HepG2 (cell line): ENCODE measurements around the gene TMCC2. TPM values are rescaled to one million over a fixed set of nuclear protein-coding genes. Genes with fewer than 3 reads are reported as not detected.

Experiments used
- ATAC-seq: fragments of 200-7000 bp; cut with Tn5 transposase; 3 replicates; pipeline ENCODE4 v1.9.1; 2020; ENCODE audit warnings: mild to moderate bottlenecking, moderate library complexity
- BruUV-seq: library from RNA; stranded (reverse); fragments of 400-500 nt; replicated peaks from 2 replicates; lab custom pipeline; 2021; lab: Mats Ljungman, UMichigan
- CTCF ChIA-PET: fragments of 300-600 bp; formaldehyde crosslinking; extraction: SDS; loops from one replicate; lab custom pipeline; 2021; ENCODE audit warnings: low total read pairs, inconsistent platforms, low intra/inter-chr PET ratio; lab: Yijun Ruan, JAX
- POLR2A ChIA-PET: fragments of 350-600 bp; sonication (Branson Sonifier 250); formaldehyde crosslinking; loops from one replicate; lab custom pipeline; 2020; ENCODE audit warnings: antibody characterized with exemption, inconsistent platforms; lab: Yijun Ruan, JAX
- DNase-seq: peaks from one replicate; pipeline ENCODE4 v3.0.0-alpha.2; 2015; ENCODE audit warnings: low spot score
- FAIRE-seq: peaks from 3 replicates; lab custom pipeline; 2011; peaks lifted over from hg19 to GRCh38; lab: Jason Lieb, UNC
- H2AFZ ChIP-seq: one replicate; pipeline ENCODE4 v1.6.1; 2011; ENCODE audit warnings: low read length, inconsistent platforms
- H3K27ac ChIP-seq: fragments of 300-600 bp; 3 replicates; pipeline ENCODE4 v1.8.0; 2011; ENCODE audit warnings: mixed run types, mild to moderate bottlenecking, mixed read lengths, low read length, inconsistent platforms; ENCODE audit not compliant: insufficient read depth; ENCODE audit errors: extremely low read length
- H3K27me3 ChIP-seq, 2 experiments: fragments of 200-600 bp in 1 of 2; 2 replicates in 1 of 2; 3 replicates in 1 of 2; pipeline versions ENCODE4 v1.6.0 to v1.8.0; 2011; ENCODE audit warnings: low read length in 2 of 2, mild to moderate bottlenecking in 2 of 2, moderate library complexity in 2 of 2, inconsistent platforms in 1 of 2; ENCODE audit not compliant: insufficient read depth in 2 of 2, control insufficient read depth in 1 of 2
- H3K36me3 ChIP-seq, 2 experiments: fragments of 200-600 bp in 1 of 2; replicated peaks in 1 of 2; 2 replicates in 1 of 2; 3 replicates in 1 of 2; pipeline versions ENCODE4 v1.5.1 to v1.8.0; 2011; ENCODE audit warnings: low read length in 2 of 2, inconsistent platforms in 1 of 2; ENCODE audit not compliant: insufficient read depth in 2 of 2, control insufficient read depth in 1 of 2
- H3K4me1 ChIP-seq: 2 replicates; pipeline ENCODE4 v1.5.1; 2012; ENCODE audit warnings: low read length, inconsistent platforms; ENCODE audit not compliant: insufficient read depth
- H3K4me2 ChIP-seq: 2 replicates; pipeline ENCODE4 v1.6.0; 2011; ENCODE audit warnings: low read depth, low read length, inconsistent platforms
- H3K4me3 ChIP-seq, 3 experiments: fragments of 200-600 bp in 1 of 3; sonication (generic), shearing (Covaris generic) in 1 of 3; replicated peaks in 1 of 3; 2 replicates each; pipeline ENCODE4 v1.5.1; 2011 to 2016; ENCODE audit warnings: low read length in 3 of 3, inconsistent platforms in 2 of 3, low read depth in 2 of 3, mild to moderate bottlenecking in 2 of 3, control low read depth in 1 of 3, mixed read lengths in 1 of 3; ENCODE audit not compliant: insufficient read depth in 1 of 3
- H3K79me2 ChIP-seq: one replicate; pipeline ENCODE4 v1.6.1; 2011; ENCODE audit warnings: low read length, inconsistent platforms; ENCODE audit not compliant: insufficient read depth
- H3K9ac ChIP-seq: 2 replicates; pipeline ENCODE4 v1.6.0; 2011; ENCODE audit warnings: mild to moderate bottlenecking, low read depth, low read length, inconsistent platforms; ENCODE audit not compliant: insufficient read depth
- H3K9me3 ChIP-seq: 2 replicates; pipeline ENCODE4 v1.5.1; 2012; ENCODE audit warnings: mild to moderate bottlenecking, low read length
- H4K20me1 ChIP-seq: 2 replicates; pipeline ENCODE4 v1.6.0; 2011; ENCODE audit warnings: inconsistent platforms, mild to moderate bottlenecking, low read length, moderate library complexity; ENCODE audit not compliant: insufficient read depth
- ARNTL ChIP-seq: sonication (generic); formaldehyde crosslinking; IDR thresholded peaks from 2 replicates; pipeline ENCODE4 v1.4.0; 2020; ENCODE audit warnings: mild to moderate bottlenecking, missing genetic modification reagents
- CEBPG ChIP-seq: IDR thresholded peaks from 2 replicates; pipeline ENCODE4 v1.6.1; 2016
- ESRRA ChIP-seq: sonication (generic); formaldehyde crosslinking; IDR thresholded peaks from 2 replicates; pipeline ENCODE4 v1.5.1; 2020; ENCODE audit warnings: mild to moderate bottlenecking, low read depth, missing genetic modification reagents
- MEIS2 ChIP-seq: sonication (generic); formaldehyde crosslinking; IDR thresholded peaks from 2 replicates; pipeline ENCODE4 v1.9.0; 2021; ENCODE audit warnings: mild to moderate bottlenecking, missing genetic modification reagents
- NCOA1 ChIP-seq: sonication (generic); formaldehyde crosslinking; IDR thresholded peaks from 2 replicates; pipeline ENCODE4 v1.9.0; 2021; ENCODE audit warnings: missing genetic modification reagents
- RNF2 ChIP-seq: fragments of 450-650 bp; conservative IDR thresholded peaks from 2 replicates; pipeline ENCODE4 v1.6.1; 2016; ENCODE audit warnings: low read depth
- SAFB2 ChIP-seq: sonication (generic); formaldehyde crosslinking; IDR thresholded peaks from 2 replicates; pipeline ENCODE4 v1.5.1; 2020; ENCODE audit warnings: missing genetic modification reagents, low read depth, mild to moderate bottlenecking, borderline replicate concordance
- SETDB1 ChIP-seq: sonication (generic); formaldehyde crosslinking; IDR thresholded peaks from 2 replicates; pipeline ENCODE4 v1.5.1; 2020; ENCODE audit warnings: missing genetic modification reagents, mild to moderate bottlenecking, borderline replicate concordance
- SMARCE1 ChIP-seq: fragments of 450-650 bp; IDR thresholded peaks from 2 replicates; pipeline ENCODE4 v1.6.1; 2017; ENCODE audit warnings: borderline replicate concordance
- THYN1 ChIP-seq: sonication (generic); formaldehyde crosslinking; IDR thresholded peaks from 2 replicates; pipeline ENCODE4 v1.8.1; 2023; ENCODE audit warnings: low read depth, mild to moderate bottlenecking, moderate library complexity, missing genetic modification reagents, borderline replicate concordance
- ZNF160 ChIP-seq: sonication (generic); formaldehyde crosslinking; IDR thresholded peaks from 2 replicates; pipeline ENCODE4 v1.8.0; 2022; ENCODE audit warnings: mild to moderate bottlenecking, inconsistent platforms, missing genetic modification reagents
- ZNF33B ChIP-seq: sonication (generic); formaldehyde crosslinking; IDR thresholded peaks from 2 replicates; pipeline ENCODE4 v1.5.1; 2020; ENCODE audit warnings: mild to moderate bottlenecking, missing genetic modification reagents
- ZNF737 ChIP-seq: sonication (generic); formaldehyde crosslinking; IDR thresholded peaks from 2 replicates; pipeline ENCODE4 v1.5.0; 2020; ENCODE audit warnings: missing genetic modification reagents, mild to moderate bottlenecking, borderline replicate concordance
- ZNF766 ChIP-seq: sonication (generic); formaldehyde crosslinking; IDR thresholded peaks from 2 replicates; pipeline ENCODE4 v1.5.0; 2020; ENCODE audit warnings: missing genetic modification reagents, borderline replicate concordance
- WGBS: methylation state at CpG from one replicate; pipeline ENCODE4 v1.1.6; 2017; ENCODE audit warnings: low lambda C conversion rate; 5-methylcytosine and 5-hydroxymethylcytosine counted together
- in situ Hi-C: cut with HindIII; loops from 2 replicates; pipeline ENCODE4 v1.10.0; 2017; ENCODE audit warnings: low pct_unique_long_range_greater_than_20kb; ENCODE audit not compliant: extremely low pct_ligation_motif_present
- intact Hi-C: fragments of 100-400 bp; cut with micrococcal nuclease; formaldehyde crosslinking; loops from one replicate; pipeline ENCODE4 v1.10.0; 2022; ENCODE audit not compliant: unreplicated experiment
- polyA plus RNA-seq, 8 experiments: library from polyadenylated mRNA; depleted of rRNA in 3 of 8; stranded (reverse) in 7 of 8; unstranded in 1 of 8; fragments of >200 nt; fragmentation: Illumina TruSeq in 4 of 8; extraction: Trizol in 4 of 8; gene quantifications; 2 replicates each; pipeline versions ENCODE4 v1.2.1 to v1.2.3, GENCODE V29; 2011 to 2016; ENCODE audit warnings: low read depth in 4 of 8, missing spikeins in 1 of 8, mixed read lengths in 1 of 8; ENCODE audit not compliant: insufficient read depth in 1 of 8
- total RNA-seq, 5 experiments: library from RNA; depleted of rRNA; stranded (reverse); fragments of >200 nt; fragmentation: Illumina TruSeq; extraction: Trizol; gene quantifications; 2 replicates each; pipeline ENCODE4 v1.2.3, GENCODE V29; 2016; ENCODE audit warnings: low read depth in 1 of 5
- TF ChIP-seq, protein P1 (sequence below): sonication (generic); formaldehyde crosslinking; IDR thresholded peaks from 2 replicates; pipeline ENCODE4 v1.5.0; 2020; ENCODE audit warnings: missing genetic modification reagents
- TF ChIP-seq, protein P2 (sequence below): sonication (generic); formaldehyde crosslinking; conservative IDR thresholded peaks from 2 replicates; pipeline ENCODE4 v1.4.0; 2020; ENCODE audit warnings: missing genetic modification reagents

TMCC2 gene
- total and polyA plus RNA-seq, 2 of the 13 experiments (the other 11 are each of a cell fraction or from before 2014, with no cell fraction given) = 0.12 to 0.24 TPM

DNA sequence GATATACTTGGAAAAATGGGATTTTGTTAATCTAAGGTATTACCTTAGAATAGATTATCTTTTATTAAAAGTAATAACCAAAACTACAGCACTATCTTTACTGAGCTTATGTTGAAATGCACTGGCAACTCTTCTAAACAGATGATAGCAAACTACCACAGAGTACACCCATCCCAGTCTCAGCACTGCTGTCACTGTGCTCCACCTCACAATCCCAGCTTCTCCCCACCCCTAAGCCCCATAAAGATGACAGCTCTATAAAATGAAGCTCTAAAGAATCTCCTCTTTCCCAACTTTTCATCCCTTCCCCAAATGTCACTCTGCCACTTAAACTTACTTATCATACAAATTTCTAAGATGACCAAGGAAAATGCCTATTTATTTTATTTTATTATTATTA lies 22.7 kb upstream of the TMCC2 start (continued):
- no peak for TF ChIP-seq ZNF766 (CRISPR knock-in tag)
- TF ChIP-seq SETDB1 (CRISPR knock-in tag) = no peak

DNA sequence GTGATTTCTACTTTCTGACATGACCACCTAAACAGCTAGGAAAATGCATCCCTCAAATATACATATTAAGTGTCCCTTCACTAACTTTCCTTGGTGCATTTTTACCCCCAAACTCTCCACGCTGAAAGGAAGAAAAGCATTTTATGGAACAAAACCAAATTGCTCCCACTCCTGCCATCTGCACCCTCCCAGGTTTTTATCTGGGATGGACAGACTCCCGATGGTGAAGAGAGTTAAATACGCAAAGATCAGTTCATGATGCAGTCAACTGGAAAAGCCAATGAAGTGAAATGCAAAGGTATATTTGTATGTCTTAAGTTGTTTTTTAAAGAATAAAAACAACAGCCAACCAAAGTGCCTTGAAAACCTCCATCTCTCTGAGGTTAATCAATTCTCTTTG lies 18.9 kb upstream of the TMCC2 start:
- peaks cover 27% of the 10 kb centered on the region for H3K79me2 ChIP-seq
- intact Hi-C loops = no loop called here
- 97% methylated on average over 3 of the region's 3 CpGs for WGBS
- H4K20me1 ChIP-seq = no peaks in the 10 kb centered on the region
- DNase-seq (no peak), FAIRE-seq (no peak), ATAC-seq (no peak)
- no peak overlapping the region for H2AFZ ChIP-seq
- CTCF ChIA-PET = no interaction called here
- H3K4me3 ChIP-seq = no peak overlapping the region
- peaks cover 17% of the 10 kb centered on the region for H3K4me1 ChIP-seq
- no peak overlapping the region for H3K27ac ChIP-seq
- no peaks in the 10 kb centered on the region for H3K36me3 ChIP-seq
- POLR2A ChIA-PET = no interaction called here
- no peak overlapping the region for H3K4me2 ChIP-seq
- BruUV-seq = no TSS peak
- no peak overlapping the region for H3K9ac ChIP-seq
- no peaks in the 10 kb centered on the region; a peak in 1 of 5 replicates for H3K27me3 ChIP-seq
- H3K9me3 ChIP-seq = no peaks in the 10 kb centered on the region
- in situ Hi-C loops = no loop called here
- TF ChIP-seq RNF2 (no peak), SAFB2 (CRISPR knock-in tag) (no peak), SMARCE1 (no peak), NCOA1 (CRISPR knock-in tag) (no peak), ZNF160 (CRISPR knock-in tag) (no peak), CEBPG (CRISPR knock-in tag) (no peak), MEIS2 (CRISPR knock-in tag) (no peak), THYN1 (no peak), ESRRA (CRISPR knock-in tag) (no peak), ZNF33B (CRISPR knock-in tag) (no peak), ARNTL (CRISPR knock-in tag) (no peak), ZNF737 (CRISPR knock-in tag) (no peak)
- TF ChIP-seq, protein P1, sequence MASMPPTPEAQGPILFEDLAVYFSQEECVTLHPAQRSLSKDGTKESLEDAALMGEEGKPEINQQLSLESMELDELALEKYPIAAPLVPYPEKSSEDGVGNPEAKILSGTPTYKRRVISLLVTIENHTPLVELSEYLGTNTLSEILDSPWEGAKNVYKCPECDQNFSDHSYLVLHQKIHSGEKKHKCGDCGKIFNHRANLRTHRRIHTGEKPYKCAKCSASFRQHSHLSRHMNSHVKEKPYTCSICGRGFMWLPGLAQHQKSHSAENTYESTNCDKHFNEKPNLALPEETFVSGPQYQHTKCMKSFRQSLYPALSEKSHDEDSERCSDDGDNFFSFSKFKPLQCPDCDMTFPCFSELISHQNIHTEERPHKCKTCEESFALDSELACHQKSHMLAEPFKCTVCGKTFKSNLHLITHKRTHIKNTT (CRISPR knock-in tag) = no peak
- TF ChIP-seq, protein P2, sequence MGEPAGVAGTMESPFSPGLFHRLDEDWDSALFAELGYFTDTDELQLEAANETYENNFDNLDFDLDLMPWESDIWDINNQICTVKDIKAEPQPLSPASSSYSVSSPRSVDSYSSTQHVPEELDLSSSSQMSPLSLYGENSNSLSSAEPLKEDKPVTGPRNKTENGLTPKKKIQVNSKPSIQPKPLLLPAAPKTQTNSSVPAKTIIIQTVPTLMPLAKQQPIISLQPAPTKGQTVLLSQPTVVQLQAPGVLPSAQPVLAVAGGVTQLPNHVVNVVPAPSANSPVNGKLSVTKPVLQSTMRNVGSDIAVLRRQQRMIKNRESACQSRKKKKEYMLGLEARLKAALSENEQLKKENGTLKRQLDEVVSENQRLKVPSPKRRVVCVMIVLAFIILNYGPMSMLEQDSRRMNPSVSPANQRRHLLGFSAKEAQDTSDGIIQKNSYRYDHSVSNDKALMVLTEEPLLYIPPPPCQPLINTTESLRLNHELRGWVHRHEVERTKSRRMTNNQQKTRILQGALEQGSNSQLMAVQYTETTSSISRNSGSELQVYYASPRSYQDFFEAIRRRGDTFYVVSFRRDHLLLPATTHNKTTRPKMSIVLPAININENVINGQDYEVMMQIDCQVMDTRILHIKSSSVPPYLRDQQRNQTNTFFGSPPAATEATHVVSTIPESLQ (CRISPR knock-in tag) = no peak
- TF ChIP-seq, all 625 proteins: peak for 0
